HUES48 (cell line): ENCODE measurements around the gene INF2.

Experiments used
- H3K27ac ChIP-seq: one replicate; pipeline ENCODE4 v1.7.0; 2013; ENCODE audit warnings: low read depth, low read length, inconsistent platforms
- H3K27me3 ChIP-seq: 2 replicates; pipeline ENCODE4 v1.6.1; 2013; ENCODE audit warnings: mild to moderate bottlenecking, low read length; ENCODE audit not compliant: control insufficient read depth, insufficient read depth
- H3K36me3 ChIP-seq: 2 replicates; pipeline ENCODE4 v1.6.1; 2013; ENCODE audit warnings: low read length; ENCODE audit not compliant: control insufficient read depth, insufficient read depth
- H3K4me1 ChIP-seq: 2 replicates; pipeline ENCODE4 v1.6.1; 2013; ENCODE audit warnings: mild to moderate bottlenecking, low read length; ENCODE audit not compliant: control insufficient read depth, insufficient read depth
- H3K4me3 ChIP-seq: 2 replicates; pipeline ENCODE4 v1.5.1; 2013; ENCODE audit warnings: mild to moderate bottlenecking, low read depth, low read length
- H3K9ac ChIP-seq: 2 replicates; pipeline ENCODE4 v1.6.1; 2013; ENCODE audit warnings: mild to moderate bottlenecking, low read depth, low read length, moderate library complexity
- H3K9me3 ChIP-seq: 2 replicates; pipeline ENCODE4 v1.6.1; 2013; ENCODE audit warnings: low read length; ENCODE audit not compliant: control insufficient read depth, insufficient read depth

Gene INF2

GRCh38 chr14:104692261-104692938, 3.0 kb downstream of the INF2 start:
- peaks cover 44% of the 10 kb centered on the region for H3K4me1 ChIP-seq
- H3K9ac ChIP-seq = no peak overlapping the region
- H3K36me3 ChIP-seq = peaks cover 8% of the 10 kb centered on the region
- no peak overlapping the region for H3K27ac ChIP-seq
- H3K4me3 ChIP-seq = no peak overlapping the region
- H3K9me3 ChIP-seq = no peaks in the 10 kb centered on the region
- H3K27me3 ChIP-seq = no peaks in the 10 kb centered on the region

- no peak overlapping the region for H3K9ac ChIP-seq
- H3K4me3 ChIP-seq = no peak overlapping the region
- H3K9me3 ChIP-seq = no peaks in the 10 kb centered on the region
- H3K27me3 ChIP-seq = no peaks in the 10 kb centered on the region
- peaks cover 8% of the 10 kb centered on the region for H3K36me3 ChIP-seq
- H3K4me1 ChIP-seq = peaks cover 39% of the 10 kb centered on the region
- H3K27ac ChIP-seq = no peak overlapping the region
Observed at GRCh38 chr14:104692939-104693315, 3.5 kb downstream of the INF2 start.

- Histone ChIP-seq H3K36me3 (peaks cover 8% of the 10 kb centered on the region), H3K27ac (no peak overlapping the region), H3K4me3 (no peak overlapping the region)
Observed at GRCh38 chr14:104693482-104694431, 4.3 kb downstream of the INF2 start.

GRCh38 chr14:104694475-104694950, 5.1 kb downstream of the INF2 start:
- H3K27me3 ChIP-seq = no peaks in the 10 kb centered on the region
- H3K4me1 ChIP-seq = peaks cover 28% of the 10 kb centered on the region
- no peak overlapping the region for H3K27ac ChIP-seq
- no peak overlapping the region for H3K9ac ChIP-seq
- no peaks in the 10 kb centered on the region for H3K9me3 ChIP-seq
- H3K36me3 ChIP-seq = peaks cover 8% of the 10 kb centered on the region
- H3K4me3 ChIP-seq = no peak overlapping the region

More at GRCh38 chr14:104693482-104694431, 4.3 kb downstream of the INF2 start:
- Histone ChIP-seq H3K4me1 (peaks cover 31% of the 10 kb centered on the region), H3K9me3 (no peaks in the 10 kb centered on the region), H3K9ac (no peak overlapping the region), H3K27me3 (no peaks in the 10 kb centered on the region)

- peaks cover 31% of the 10 kb centered on the region for H3K4me1 ChIP-seq
- H3K27me3 ChIP-seq = no peaks in the 10 kb centered on the region
- H3K9ac ChIP-seq = no peak overlapping the region
- no peak overlapping the region for H3K27ac ChIP-seq
- H3K4me3 ChIP-seq = no peak overlapping the region
- peaks cover 8% of the 10 kb centered on the region for H3K36me3 ChIP-seq
- H3K9me3 ChIP-seq = no peaks in the 10 kb centered on the region
Observed at GRCh38 chr14:104694991-104695659, 5.7 kb downstream of the INF2 start.

- H3K36me3 ChIP-seq = peaks cover 8% of the 10 kb centered on the region
- H3K9ac ChIP-seq = no peak overlapping the region
- H3K4me1 ChIP-seq = peaks cover 31% of the 10 kb centered on the region
- no peaks in the 10 kb centered on the region for H3K9me3 ChIP-seq
- no peaks in the 10 kb centered on the region for H3K27me3 ChIP-seq
- no peak overlapping the region for H3K4me3 ChIP-seq
- no peak overlapping the region for H3K27ac ChIP-seq
Observed at GRCh38 chr14:104695660-104696000, 6.2 kb downstream of the INF2 start.

GRCh38 chr14:104696671-104697316, 7.4 kb downstream of the INF2 start:
- H3K36me3 ChIP-seq = peaks cover 8% of the 10 kb centered on the region
- H3K9me3 ChIP-seq = no peaks in the 10 kb centered on the region
- no peak overlapping the region for H3K4me3 ChIP-seq
- no peaks in the 10 kb centered on the region for H3K27me3 ChIP-seq
- peaks cover 24% of the 10 kb centered on the region for H3K4me1 ChIP-seq
- no peak overlapping the region for H3K27ac ChIP-seq
- H3K9ac ChIP-seq = no peak overlapping the region

GRCh38 chr14:104697317-104697703, 7.9 kb downstream of the INF2 start:
- Histone ChIP-seq H3K9ac (no peak overlapping the region), H3K36me3 (peaks cover 8% of the 10 kb centered on the region), H3K27ac (no peak overlapping the region), H3K9me3 (no peaks in the 10 kb centered on the region), H3K4me1 (peaks cover 24% of the 10 kb centered on the region), H3K4me3 (no peak overlapping the region), H3K27me3 (no peaks in the 10 kb centered on the region)

GRCh38 chr14:104697892-104698583, 8.6 kb downstream of the INF2 start:
- peaks cover 24% of the 10 kb centered on the region for H3K4me1 ChIP-seq
- H3K9me3 ChIP-seq = no peaks in the 10 kb centered on the region
- peaks cover 10% of the 10 kb centered on the region for H3K36me3 ChIP-seq
- H3K27me3 ChIP-seq = no peaks in the 10 kb centered on the region
- H3K4me3 ChIP-seq = no peak overlapping the region
- H3K27ac ChIP-seq = no peak overlapping the region
- no peak overlapping the region for H3K9ac ChIP-seq
